COR-L47 (cell line): Measurements from ENCODE around the gene CHRNB1.
A peak's percentile ranks its signal among the peaks of the same experiment; 100 is the strongest.

Experiments
- DNase-seq: peaks from one replicate; lab custom pipeline; 2025; lab: John Stamatoyannopoulos, UW

The CHRNB1 gene

DNA sequence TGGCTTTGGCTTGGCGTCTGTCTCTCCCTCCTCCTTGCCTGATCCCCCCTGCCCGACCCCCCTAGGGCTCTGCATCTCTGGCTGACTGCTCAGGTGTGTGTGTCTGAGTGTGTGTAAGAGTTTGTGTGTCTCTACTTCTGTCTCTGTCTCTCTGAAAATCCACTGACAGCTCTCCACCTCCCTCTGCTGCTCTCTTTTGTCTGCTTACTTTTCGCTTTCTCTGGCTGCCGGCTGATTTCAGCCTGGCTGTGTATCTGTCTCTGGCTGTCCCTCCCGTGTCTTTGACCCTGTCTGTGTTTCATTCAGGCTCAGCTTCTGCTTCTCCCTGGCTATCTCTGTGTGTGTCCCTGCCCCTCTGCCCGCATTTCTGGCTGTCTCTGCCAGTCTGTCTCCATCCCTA, 28.5 kb upstream of the CHRNB1 start:
- DNase-seq: no peak

DNA sequence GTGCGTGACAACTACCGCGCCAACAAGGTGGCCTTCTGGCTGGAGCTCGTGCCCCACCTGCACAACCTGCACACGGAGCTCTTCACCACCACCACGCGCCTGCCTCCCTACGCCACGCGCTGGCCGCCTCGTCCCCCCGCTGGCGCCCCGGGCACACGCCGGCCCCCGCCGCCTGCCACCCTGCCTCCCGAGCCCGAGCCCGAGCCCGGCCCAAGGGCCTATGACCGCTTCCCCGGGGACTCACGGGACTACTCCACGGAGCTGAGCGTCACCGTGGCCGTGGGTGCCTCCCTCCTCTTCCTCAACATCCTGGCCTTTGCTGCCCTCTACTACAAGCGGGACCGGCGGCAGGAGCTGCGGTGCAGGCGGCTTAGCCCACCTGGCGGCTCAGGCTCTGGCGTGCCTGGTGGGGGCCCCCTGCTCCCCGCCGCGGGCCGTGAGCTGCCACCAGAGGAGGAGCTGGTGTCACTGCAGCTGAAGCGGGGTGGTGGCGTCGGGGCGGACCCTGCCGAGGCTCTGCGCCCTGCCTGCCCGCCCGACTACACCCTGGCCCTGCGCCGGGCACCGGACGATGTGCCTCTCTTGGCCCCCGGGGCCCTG, 27.7 kb upstream of the CHRNB1 start:
- no peak for DNase-seq

DNA sequence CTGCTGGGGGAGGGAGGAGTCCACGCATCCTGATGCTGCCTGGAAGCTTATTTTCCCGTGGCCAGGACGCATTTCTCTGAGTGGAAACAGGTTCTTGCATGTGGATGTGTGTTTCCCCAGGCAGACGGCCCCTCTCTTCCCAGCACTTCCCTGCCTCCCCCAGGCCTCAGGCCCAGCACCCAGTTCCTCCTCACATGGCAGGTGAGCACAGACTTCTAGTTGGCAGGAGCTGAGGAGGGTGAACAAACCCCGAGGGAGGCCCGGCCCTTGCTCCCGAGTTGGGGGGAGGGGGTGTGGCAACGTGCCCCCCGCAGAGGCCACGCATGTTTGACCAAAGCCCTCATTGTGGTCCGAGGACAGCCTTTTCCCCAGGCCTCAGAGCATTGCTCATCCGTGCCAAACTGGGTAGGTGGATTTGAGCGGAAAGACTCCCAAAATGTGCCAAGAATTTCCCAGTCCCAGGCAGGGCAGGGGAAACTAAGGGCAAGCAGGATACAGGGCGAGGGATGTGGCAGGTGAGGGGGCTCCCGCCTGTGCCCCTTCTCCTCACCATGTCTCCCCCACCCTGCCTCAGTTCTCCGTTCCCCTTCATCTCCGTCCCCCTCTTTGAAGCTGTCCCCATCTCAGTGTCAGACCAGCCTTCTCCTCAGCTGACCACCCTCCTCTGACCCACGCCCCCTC, 26.2 kb upstream of the CHRNB1 start:
- DNase-seq: no peak

DNA sequence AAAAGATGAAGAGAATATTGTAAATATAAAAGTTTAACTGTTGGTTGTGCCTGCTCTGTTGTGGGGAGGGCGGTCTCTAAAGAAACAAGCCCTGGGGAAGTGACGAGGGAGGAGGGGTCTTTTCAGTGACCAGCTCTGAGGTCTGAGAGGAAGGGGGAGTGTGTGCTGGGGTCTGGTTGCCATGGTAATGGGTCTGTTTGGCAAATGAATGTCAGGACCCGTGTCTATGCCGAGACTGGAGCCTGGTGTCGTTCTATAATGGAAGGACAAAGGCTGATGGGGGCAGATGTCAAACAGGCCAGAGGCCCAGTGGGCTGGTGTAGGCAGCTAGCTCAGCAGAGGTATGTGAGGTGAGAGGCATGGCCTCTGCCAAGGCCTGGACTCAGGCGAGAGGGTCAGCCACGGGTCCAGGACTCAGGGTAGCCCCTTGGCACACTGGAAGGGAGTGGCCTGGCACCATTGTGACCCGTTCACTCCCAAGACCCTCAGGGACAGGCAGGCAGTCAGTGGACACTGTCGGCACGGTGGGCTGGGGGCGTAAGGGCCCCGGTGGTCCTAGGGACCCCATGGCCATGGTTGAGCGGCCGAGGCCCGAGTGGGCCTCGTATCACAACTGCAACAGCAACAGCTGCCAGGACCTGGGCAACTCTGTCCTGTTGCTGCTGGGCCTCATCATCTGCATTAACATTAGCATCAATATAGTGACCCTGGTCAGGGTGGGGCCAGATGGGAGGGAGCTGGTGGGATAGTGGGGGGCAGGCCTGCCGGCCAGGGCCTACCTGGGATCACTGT, 24.8 kb upstream of the CHRNB1 start, which contains the start of gene SPEM1:
Gene SPEM1, plus strand, starts transcription at position 506 of the 792 bp plus-strand sequence. Its CDS starts 61 bp downstream, at position 567.
- no peak for DNase-seq

DNA sequence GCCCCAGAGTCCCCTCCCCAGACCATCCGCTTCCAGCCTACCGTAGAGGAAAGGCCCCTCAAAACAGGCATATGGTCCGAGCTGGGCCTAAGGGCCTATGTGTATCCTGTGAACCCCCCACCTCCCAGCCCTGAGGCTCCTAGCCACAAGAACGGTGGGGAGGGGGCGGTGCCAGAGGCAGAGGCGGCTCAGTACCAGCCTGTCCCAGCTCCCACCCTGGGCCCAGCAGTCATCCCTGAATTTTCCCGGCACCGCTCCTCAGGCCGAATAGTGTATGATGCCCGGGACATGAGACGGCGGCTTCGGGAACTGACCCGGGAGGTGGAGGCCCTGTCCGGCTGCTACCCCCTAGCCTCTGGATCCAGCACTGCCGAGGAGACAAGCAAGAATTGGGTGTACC, 23.7 kb upstream of the CHRNB1 start:
- DNase-seq: no peak

DNA sequence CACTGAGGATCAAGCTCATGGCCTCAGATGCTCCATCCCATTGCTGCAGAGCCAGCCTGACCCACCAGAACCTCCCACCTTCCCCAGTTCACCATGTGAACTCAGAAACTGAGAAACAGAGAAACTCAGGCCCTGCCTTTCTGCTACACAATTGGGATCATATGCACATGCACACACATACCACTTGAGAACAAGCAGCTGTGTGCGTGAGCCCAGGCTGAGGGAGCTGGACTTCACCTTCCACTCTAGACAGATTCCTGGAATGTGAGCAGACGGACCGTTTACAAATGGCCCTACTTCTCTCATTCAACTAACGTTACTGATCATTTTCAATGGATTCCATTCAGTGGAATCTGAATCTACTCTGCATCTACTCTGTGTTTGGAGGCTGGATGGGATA, 21.2 kb upstream of the CHRNB1 start:
- DNase-seq: no peak

DNA sequence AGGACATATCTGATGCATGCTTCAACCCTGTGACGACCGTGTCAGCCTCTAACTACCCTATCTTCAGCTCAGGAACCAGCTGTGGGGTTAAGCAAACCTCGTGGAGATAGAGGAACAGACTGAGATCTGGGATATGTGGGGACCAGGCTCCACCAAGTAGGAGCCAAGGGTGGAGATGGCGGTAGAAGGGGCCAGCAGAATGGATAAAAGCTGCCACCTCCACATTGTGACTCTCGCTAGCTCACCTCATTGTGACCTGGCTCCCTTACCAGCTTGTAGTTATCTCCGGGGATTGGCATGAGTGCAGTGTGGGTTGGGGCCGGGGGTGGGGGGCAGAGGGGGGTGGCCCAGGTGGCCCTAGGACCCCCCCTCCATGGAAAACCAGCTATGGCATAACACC, 19.5 kb upstream of the CHRNB1 start, which contains the start of gene SPEM2:
Gene SPEM2, plus strand, starts transcription at position 301 of the 400 bp plus-strand sequence. Its CDS starts 73 bp downstream, at position 374.
- no peak for DNase-seq

DNA sequence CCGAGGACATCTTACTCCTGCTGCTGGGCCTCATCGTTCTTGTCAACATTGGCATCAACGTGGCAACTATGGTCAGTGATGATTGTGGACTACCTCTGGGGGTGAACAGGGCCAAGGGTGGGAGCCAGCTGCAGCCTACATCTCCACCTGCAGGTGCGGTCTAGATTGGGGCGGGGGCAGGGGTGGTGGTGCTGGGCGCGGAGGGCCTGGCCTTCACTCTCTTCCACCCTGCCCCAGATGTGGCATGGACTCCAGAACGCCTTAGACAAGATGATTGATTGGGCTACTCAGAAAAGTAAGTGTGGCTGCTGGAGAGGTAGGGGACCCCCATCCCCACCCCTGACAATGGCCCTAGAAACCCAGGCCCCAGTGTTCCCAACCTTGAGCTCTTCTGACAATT, 19.1 kb upstream of the CHRNB1 start:
- DNase-seq: no peak

DNA sequence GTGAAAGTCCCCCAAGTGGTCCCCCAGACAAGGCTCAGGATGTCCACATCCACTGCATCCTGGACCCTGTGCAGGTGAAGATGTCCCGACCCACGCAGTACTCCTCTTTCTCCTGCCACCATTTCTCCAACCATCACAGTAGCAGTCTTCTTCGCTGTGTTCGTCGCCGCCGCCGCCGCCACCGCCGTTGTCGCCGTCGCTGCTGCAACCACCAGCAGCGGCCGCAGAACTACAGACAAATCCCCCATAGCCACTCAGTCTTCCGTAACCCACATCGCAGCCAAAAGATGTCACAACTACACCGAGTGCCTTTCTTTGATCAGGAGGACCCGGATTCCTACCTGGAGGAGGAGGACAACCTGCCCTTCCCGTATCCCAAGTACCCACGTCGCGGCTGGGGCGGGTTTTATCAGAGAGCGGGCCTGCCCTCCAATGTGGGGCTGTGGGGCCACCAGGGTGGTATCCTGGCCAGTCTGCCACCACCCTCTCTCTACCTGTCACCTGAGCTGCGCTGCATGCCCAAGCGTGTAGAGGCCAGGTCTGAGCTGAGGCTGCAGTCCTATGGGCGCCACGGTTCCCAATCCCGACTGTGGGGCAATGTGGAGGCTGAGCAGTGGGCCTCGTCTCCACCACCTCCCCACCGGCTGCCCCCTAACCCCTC, 18.5 kb upstream of the CHRNB1 start:
- DNase-seq: no peak

DNA sequence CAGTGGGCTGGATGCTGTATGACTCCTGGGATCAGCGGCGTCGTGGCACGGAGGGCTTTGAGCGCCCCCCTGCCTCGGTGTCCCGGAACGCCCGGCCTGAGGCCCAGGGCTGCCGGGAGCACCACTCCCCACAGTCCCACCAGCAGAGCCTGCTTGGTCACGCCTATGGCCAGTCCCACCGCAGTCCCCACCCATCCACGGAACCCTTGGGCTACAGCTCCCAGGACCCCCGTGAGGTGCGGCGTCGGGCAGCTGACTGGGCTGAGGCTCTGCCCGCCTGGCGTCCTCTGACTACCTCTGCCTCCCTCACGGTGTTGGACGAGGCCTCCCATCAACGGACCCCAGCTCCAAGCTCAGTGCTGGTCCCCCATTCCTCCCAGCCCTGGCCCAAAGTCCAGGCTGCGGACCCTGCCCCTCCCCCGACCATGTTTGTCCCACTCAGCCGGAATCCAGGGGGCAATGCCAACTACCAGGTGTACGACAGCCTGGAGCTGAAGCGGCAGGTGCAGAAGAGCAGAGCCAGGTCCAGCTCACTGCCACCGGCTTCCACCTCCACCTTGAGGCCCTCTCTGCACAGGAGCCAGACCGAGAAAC, 17.9 kb upstream of the CHRNB1 start:
- no peak for DNase-seq

DNA sequence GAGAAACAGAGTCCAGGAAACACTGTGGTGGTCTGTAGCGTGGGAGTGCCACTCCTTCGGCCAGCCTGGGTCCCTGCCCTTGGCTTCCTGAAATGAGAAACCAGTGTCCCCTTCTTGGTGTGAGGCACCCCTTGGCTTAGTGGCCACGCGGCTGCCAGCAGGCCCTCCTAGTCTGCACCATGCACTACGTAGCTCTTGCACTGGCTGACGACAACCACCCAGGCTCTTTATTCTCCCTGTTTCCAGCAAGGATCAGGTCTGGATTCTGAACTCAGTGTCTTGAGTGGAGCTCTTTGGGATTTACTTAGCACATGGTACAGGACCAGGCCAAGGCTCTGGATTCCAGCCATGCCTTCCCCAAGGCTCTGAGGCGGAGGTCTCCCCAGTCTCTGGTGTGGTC, 17.3 kb upstream of the CHRNB1 start:
- DNase-seq: no peak

DNA sequence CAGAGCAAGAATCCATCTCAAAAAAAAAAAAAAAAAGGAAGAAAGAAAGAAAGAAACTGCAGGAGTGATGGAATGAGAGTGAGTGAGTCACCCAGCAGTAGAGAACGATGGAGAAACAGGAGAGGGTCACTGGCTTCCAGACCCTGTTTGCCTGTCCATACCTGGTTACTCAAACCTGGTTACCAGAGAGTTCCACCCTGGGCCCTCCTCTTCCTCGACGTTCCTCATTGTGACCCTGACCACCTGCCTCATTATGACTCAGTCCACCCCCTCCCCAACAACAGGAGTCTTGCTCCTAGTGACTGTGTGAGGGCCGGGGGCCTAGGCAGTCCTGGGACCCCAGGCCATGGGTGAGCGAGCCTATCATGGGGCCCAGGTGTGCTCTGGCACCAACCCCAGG, 16.3 kb upstream of the CHRNB1 start, which contains the start of gene SPEM3:
Gene SPEM3, plus strand, starts transcription at position 301 of the 400 bp plus-strand sequence. Its CDS starts 46 bp downstream, at position 347.
- no peak for DNase-seq

DNA sequence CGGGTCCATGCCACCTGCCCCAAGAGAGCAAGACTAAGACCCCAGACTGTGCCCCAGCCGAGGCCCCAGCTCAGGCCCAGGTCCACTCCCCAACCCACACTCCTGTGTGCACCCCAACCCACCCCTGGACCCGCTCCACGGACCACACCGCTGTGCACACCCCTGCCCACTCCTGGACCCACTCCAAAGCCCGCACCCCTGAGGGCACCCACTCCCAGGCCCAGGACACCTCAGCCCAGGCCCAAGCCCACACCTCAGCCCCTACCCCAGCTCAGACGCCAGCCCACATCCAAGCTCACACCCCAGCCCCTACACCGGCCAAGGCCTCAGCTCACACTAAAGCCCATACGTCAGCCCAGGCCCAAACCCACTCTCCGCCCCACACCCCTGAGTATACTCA, 15.1 kb upstream of the CHRNB1 start:
- no peak for DNase-seq

DNA sequence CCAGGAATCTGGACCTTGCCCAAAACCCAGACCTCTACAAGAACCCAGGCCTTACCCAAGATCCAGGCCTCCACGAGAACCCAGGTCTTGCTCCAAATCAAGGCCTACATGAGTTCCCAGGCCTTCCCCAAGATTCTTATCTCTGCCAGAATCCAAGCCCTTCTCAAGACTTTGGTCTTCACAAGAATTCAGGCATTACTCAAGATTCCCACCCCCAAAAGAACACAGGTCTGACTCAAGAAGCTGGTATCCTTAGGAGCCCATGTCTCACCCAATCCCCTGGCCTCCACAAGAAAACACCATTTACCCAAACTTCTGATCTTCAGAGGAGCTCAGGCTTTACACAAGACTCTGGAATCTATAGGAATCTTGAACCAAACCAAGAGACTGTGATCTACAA, 13.6 kb upstream of the CHRNB1 start:
- DNase-seq: no peak

DNA sequence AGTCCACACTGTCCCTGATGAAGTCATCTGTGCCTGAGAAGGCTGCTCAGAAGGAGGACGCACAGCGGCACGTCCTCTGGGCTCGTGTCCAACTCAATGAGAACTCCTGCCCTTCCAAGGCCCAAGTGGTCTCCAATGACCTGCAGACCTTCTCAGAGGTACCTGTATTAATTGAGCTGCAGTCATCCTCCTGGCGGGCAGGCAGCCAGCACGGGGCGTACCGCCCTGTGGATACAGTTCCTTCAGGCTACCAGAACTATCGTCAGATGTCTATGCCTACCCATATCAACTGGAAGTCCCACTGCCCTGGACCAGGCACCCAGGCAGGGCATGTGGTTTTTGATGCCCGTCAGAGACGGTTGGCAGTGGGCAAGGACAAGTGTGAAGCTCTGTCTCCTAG, 12.6 kb upstream of the CHRNB1 start:
- DNase-seq: no peak

DNA sequence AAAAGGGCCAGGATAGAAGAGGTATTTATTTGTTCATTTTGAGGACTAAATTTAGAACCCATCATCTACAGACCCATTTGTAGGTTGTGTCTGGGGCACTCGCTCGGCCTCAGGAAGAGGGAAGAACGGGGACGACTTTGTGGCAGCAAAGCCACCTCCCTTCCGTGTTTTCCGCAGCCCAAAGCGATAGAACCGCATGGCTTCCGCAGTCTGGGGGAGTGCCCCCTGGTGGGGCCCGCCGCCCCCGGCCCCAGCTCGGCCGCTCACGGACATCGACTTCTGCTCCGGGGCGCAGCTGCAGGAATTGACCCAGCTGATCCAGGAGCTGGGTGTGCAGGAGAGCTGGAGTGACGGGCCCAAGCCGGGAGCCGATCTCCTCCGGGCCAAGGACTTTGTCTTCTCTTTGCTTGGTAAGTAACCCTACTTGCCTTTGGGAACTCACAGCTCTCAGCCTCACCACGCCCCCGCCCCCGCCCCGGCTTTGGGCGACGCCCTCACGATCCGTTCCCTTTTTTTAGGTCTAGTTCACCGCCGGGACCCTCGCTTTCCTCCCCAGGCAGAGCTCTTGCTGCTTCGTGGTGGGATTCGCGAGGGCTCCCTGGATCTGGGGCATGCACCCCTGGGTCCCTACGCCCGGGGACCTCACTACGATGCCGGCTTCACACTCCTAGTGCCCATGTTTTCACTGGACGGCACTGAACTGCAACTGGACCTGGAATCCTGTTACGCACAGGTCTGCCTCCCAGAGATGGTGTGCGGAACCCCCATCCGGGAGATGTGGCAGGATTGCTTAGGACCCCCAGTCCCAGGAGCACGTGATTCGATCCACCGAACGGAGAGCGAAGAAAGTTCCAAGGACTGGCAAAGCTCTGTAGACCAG, 8.9 kb upstream of the CHRNB1 start:
- DNase-seq: no peak

DNA sequence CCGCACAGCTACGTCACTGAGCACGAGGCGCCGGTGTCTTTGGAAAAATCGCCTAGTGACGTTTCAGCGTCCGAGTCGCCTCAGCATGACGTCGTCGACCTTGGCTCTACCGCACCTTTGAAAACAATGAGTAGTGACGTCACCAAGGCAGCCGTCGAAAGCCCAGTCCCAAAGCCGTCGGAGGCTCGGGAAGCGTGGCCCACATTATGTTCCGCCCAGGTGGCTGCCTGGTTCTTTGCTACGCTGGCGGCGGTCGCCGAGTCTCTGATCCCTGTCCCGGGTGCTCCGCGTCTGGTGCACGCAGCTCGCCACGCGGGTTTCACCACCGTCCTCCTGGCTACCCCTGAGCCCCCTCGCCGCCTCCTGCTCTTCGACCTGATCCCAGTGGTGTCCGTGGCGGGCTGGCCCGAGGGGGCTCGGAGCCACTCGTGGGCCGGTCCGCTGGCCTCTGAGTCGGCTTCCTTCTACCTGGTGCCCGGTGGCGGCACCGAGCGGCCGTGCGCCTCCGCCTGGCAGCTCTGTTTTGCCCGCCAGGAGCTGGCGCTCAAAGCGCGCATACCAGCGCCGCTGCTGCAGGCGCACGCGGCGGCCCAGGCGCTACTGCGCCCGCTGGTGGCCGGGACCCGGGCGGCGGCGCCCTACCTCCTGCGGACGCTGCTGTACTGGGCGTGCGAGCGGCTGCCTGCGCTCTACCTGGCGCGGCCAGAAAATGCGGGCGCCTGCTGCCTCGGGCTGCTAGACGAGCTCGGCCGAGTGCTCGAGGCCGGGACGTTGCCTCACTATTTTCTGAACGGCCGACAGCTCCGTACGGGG, 8.1 kb upstream of the CHRNB1 start:
- DNase-seq: peak; percentile 68

DNA sequence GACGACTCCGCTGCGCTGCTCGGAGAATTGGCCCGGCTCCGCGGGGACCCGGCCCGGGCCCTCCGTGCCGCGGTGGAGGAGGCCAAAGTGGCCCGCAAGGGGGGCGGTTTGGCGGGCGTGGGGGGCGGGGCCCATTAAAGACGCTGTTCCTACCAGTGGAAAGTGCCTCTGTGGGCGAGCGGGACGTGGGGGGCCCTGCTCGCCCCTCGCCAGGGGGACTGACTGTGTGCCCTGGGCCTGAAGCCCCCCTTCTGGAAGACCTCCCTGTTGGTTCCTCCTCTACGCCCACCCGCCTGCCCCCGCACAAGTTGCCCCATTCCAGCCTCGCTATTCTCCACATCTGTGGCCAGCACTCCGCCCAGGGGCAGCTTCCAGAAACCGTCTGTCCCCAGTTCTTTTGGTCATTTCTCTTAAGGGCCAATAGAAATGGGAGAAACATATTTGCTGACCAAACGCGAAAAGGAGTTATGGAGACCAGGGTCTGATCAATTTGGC, 7.4 kb upstream of the CHRNB1 start:
- DNase-seq: no peak

DNA sequence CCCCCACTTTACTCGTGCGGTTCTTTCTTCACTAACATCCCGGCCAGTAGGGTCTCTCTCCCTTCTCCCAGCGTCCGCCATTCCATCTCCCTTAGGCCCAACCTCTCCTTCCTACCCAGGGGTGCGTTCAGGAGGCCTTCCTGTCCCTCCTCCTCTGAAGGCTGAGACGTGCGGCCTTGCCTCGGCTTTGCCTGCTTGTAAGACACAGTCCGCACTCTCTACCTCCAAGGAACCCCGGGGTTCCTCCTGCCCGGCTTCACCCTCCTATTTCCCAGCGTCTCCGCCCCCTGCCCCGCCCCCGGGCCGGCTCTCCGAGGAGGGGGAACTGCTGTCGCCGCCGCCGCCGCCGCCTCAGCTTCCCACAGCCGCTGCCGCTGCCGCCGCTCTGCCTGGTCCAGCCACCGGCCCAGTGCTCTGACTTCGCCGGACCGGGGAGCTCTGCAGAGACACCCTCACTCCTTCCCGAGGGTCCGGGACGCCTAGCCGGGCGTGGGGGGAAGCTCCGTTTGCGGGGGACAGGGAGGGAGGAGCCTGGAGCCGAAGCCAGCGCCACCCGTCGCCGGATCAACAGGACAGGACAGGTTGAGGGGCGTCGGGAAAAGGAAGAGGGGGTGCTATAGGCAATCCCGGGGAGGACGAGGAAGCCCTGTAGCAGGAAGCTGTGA, 6.8 kb upstream of the CHRNB1 start:
- DNase-seq: no peak
